PC-3 (cell line): ENCODE results near the gene METRN. TPM values are rescaled to one million over a fixed set of nuclear protein-coding genes. Genes with fewer than 3 reads are reported as not detected.

Source experiments
- ATAC-seq: fragments of 200-7000 bp; cut with Tn5 transposase; 2 replicates; pipeline ENCODE4 v1.9.1; 2020; ENCODE audit warnings: mild to moderate bottlenecking, moderate library complexity
- BruUV-seq: library from RNA; stranded (reverse); fragments of 400-500 nt; replicated peaks from 2 replicates; lab custom pipeline; 2021; lab: Mats Ljungman, UMichigan
- CTCF ChIA-PET: fragments of 300-600 bp; sonication (Branson Sonifier 250); formaldehyde crosslinking; loops from one replicate; lab custom pipeline; 2022; ENCODE audit warnings: antibody characterized with exemption; lab: Charles Lee
- POLR2A ChIA-PET: fragments of 300-600 bp; sonication (Branson Sonifier 250); formaldehyde crosslinking; loops from one replicate; lab custom pipeline; 2022; ENCODE audit warnings: antibody characterized with exemption; ENCODE audit not compliant: unreplicated experiment; lab: Charles Lee
- DNase-seq: peaks from one replicate; pipeline ENCODE4 v3.0.0-alpha.2; 2015
- H2AFZ ChIP-seq: fragments of 300-600 bp; sonication (generic); 2 replicates; pipeline ENCODE4 v1.6.0; 2016; ENCODE audit warnings: antibody characterized with exemption, low read length
- H3F3A ChIP-seq: fragments of 300-600 bp; sonication (generic); one replicate; pipeline ENCODE4 v1.6.0; 2017; ENCODE audit warnings: antibody characterized with exemption, low read length, control low read depth, mild to moderate bottlenecking; ENCODE audit not compliant: unreplicated experiment
- H3K27ac ChIP-seq: fragments of 300-600 bp; sonication (generic); 2 replicates; pipeline ENCODE4 v1.5.1; 2016; ENCODE audit warnings: mild to moderate bottlenecking, low read length
- H3K27me3 ChIP-seq: fragments of 300-600 bp; sonication (generic); 2 replicates; pipeline ENCODE4 v1.6.1; 2016; ENCODE audit warnings: low read length, mixed read lengths
- H3K36me3 ChIP-seq: fragments of 300-600 bp; sonication (generic); 2 replicates; pipeline ENCODE4 v1.6.1; 2016; ENCODE audit warnings: low read depth, mixed run types, low read length, mixed read lengths
- H3K4me1 ChIP-seq: fragments of 300-600 bp; sonication (generic); 2 replicates; pipeline ENCODE4 v1.5.1; 2016; ENCODE audit warnings: low read length; ENCODE audit not compliant: insufficient read depth
- H3K4me2 ChIP-seq: fragments of 300-600 bp; sonication (generic); 2 replicates; pipeline ENCODE4 v1.6.0; 2016; ENCODE audit warnings: low read length
- H3K4me3 ChIP-seq: fragments of 300-600 bp; sonication (generic); 2 replicates; pipeline ENCODE4 v1.5.1; 2016; ENCODE audit warnings: mild to moderate bottlenecking, low read length, mixed read lengths
- H3K79me2 ChIP-seq: fragments of 300-600 bp; sonication (generic); 2 replicates; pipeline ENCODE4 v1.6.1; 2017; ENCODE audit warnings: low read length, mixed read lengths
- H3K9ac ChIP-seq: fragments of 300-600 bp; sonication (generic); 2 replicates; pipeline ENCODE4 v1.6.0; 2016; ENCODE audit warnings: mild to moderate bottlenecking, low read length
- H3K9me2 ChIP-seq: fragments of 300-600 bp; sonication (generic); replicated peaks from 2 replicates; pipeline ENCODE4 v1.6.1; 2016; ENCODE audit warnings: mixed run types, low read length, mixed read lengths
- H3K9me3 ChIP-seq: fragments of 300-600 bp; sonication (generic); 2 replicates; pipeline ENCODE4 v1.6.1; 2016; ENCODE audit warnings: low read length, mixed read lengths
- H4K20me1 ChIP-seq: fragments of 300-600 bp; sonication (generic); 2 replicates; pipeline ENCODE4 v1.6.1; 2016; ENCODE audit warnings: low read length, mixed read lengths
- EZH2 ChIP-seq: fragments of 300-600 bp; sonication (generic); IDR thresholded peaks from one replicate; pipeline ENCODE4 v1.6.1; 2017; ENCODE audit warnings: antibody characterized with exemption, mild to moderate bottlenecking, low read length; ENCODE audit not compliant: unreplicated experiment
- EZH2phosphoT487 ChIP-seq: fragments of 300-600 bp; sonication (generic); IDR thresholded peaks from 2 replicates; pipeline ENCODE4 v1.6.1; 2018; ENCODE audit warnings: mild to moderate bottlenecking, antibody characterized with exemption, low read length, borderline replicate concordance
- intact Hi-C: fragments of 100-400 bp; cut with micrococcal nuclease; formaldehyde crosslinking; loops from 2 replicates; pipeline ENCODE4 v1.9.0; 2023
- total RNA-seq: library from RNA; depleted of rRNA; stranded (reverse); fragments of >200 nt; gene quantifications from 2 replicates; pipeline ENCODE4 v1.2.3, GENCODE V29; 2014
- TF ChIP-seq, protein P1 (sequence below): fragments of 300-600 bp; sonication (generic); conservative IDR thresholded peaks from 2 replicates; pipeline ENCODE4 v1.5.1; 2017; ENCODE audit warnings: antibody characterized with exemption, low read depth, mild to moderate bottlenecking, low read length

Gene METRN
- total RNA-seq, 1 experiment from 2014 or later: 320 TPM

- Histone ChIP-seq H3K36me3 (peaks cover 6% of the 10 kb centered on the region; the same call in 1 of the 2 replicates), H3K4me3 (no peak overlapping the region), H3K9ac (no peak overlapping the region), H3K9me3 (no peaks in the 10 kb centered on the region), H3K9me2 (no peaks in the 10 kb centered on the region), H3K27ac (no peak overlapping the region), H3K4me2 (no peak overlapping the region), H3K79me2 (peaks cover 16% of the 10 kb centered on the region), H3F3A (no peaks in the 10 kb centered on the region), H3K27me3 (no peaks in the 10 kb centered on the region), H2AFZ (no peak overlapping the region), H3K4me1 (no peaks in the 10 kb centered on the region), H4K20me1 (no peaks in the 10 kb centered on the region)
- ChIA-PET POLR2A (no interaction called here), CTCF (no interaction called here)
- TSS peak; percentile 7 for BruUV-seq
- DNase-seq (no peak), ATAC-seq (no peak)
- intact Hi-C loops: no loop called here
- TF ChIP-seq EZH2phosphoT487: no peak
- TF ChIP-seq, protein P1, sequence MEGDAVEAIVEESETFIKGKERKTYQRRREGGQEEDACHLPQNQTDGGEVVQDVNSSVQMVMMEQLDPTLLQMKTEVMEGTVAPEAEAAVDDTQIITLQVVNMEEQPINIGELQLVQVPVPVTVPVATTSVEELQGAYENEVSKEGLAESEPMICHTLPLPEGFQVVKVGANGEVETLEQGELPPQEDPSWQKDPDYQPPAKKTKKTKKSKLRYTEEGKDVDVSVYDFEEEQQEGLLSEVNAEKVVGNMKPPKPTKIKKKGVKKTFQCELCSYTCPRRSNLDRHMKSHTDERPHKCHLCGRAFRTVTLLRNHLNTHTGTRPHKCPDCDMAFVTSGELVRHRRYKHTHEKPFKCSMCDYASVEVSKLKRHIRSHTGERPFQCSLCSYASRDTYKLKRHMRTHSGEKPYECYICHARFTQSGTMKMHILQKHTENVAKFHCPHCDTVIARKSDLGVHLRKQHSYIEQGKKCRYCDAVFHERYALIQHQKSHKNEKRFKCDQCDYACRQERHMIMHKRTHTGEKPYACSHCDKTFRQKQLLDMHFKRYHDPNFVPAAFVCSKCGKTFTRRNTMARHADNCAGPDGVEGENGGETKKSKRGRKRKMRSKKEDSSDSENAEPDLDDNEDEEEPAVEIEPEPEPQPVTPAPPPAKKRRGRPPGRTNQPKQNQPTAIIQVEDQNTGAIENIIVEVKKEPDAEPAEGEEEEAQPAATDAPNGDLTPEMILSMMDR: no peak
- TF ChIP-seq EZH2: no peak
Observed at GRCh38 chr16:673399-673991, 41.4 kb upstream of the METRN start.

DNA sequence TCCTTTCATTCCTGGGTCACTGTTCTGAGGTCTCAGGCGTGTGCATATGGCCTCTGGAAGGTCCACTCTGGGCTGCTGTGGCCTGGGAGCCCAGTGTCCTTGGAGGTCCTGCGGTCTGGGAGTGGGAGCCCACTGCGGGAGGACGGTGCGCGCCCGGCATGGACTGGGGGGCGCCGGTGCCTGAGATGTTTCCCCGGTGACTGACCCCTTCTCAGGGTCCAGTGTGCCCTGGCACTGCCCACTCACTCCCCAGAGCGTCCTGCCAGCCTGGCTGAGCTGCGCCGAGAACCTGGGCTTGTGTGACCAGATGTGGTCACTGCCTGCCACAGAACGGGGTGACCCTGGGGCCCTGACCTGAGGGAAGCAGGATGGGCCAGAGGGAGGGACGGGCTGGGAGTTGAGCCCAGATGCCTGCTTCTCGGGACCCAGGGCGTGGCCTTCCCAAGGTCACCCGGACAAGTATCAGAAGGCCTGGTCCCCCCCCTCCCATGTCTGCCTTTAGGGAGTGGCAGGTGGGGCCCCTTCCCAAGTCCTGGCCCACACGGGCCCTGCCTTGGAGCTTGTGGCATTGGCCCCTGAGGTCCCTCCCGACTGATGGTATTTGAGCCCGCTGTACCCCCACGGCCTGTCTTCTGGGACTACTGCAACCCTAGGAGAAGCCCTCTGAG is 40.6 kb upstream of the METRN start:
- H3K27me3 ChIP-seq: no peaks in the 10 kb centered on the region
- H4K20me1 ChIP-seq: no peaks in the 10 kb centered on the region
- ATAC-seq (no peak), DNase-seq (no peak)
- TF ChIP-seq, protein P1: no peak
- no peak for TF ChIP-seq EZH2
- TF ChIP-seq EZH2phosphoT487: no peak
- POLR2A ChIA-PET: no interaction called here
- CTCF ChIA-PET: no interaction called here
- peaks cover 8% of the 10 kb centered on the region for H3K79me2 ChIP-seq
- H3K4me1 ChIP-seq: no peaks in the 10 kb centered on the region
- H3K9me2 ChIP-seq: no peaks in the 10 kb centered on the region
- no peaks in the 10 kb centered on the region for H3K9me3 ChIP-seq
- H3K4me3 ChIP-seq: no peak overlapping the region
- no peak overlapping the region for H3K27ac ChIP-seq
- BruUV-seq: no TSS peak
- H3K4me2 ChIP-seq: no peak overlapping the region
- no peaks in the 10 kb centered on the region for H3F3A ChIP-seq
- H2AFZ ChIP-seq: no peak overlapping the region
- no peak overlapping the region for H3K9ac ChIP-seq
- H3K36me3 ChIP-seq: peaks cover 6% of the 10 kb centered on the region; the same call in 1 of the 2 replicates
- intact Hi-C loops: no loop called here
